ENCODE measurements around the gene OR10X1. TPM values are rescaled to one million over a fixed set of nuclear protein-coding genes. Genes with fewer than 3 reads are reported as not detected.

OR10X1 gene
- total RNA-seq, 4 donors from 2014 or later, result not detected

DNA sequence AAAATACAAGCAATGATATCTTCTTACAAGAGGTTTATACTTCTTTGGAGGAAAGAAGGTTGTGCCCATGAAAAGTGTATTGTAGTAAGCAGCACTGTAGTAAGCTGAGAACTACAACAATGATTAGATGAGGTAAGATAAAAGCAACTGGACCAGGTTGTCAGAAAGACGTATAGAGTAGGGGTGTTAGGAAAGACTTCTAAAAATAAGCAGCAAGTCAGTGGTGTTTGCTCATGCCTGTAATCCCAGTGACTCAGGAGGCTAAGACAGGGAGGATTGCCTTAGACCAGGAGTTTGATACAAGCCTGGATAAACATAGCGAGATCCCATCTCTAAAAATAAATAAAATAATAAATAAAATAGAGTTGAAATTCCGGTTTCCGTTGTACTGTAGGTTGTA lies 4.3 kb upstream of the OR10X1 start:
- TF ChIP-seq, protein P1, sequence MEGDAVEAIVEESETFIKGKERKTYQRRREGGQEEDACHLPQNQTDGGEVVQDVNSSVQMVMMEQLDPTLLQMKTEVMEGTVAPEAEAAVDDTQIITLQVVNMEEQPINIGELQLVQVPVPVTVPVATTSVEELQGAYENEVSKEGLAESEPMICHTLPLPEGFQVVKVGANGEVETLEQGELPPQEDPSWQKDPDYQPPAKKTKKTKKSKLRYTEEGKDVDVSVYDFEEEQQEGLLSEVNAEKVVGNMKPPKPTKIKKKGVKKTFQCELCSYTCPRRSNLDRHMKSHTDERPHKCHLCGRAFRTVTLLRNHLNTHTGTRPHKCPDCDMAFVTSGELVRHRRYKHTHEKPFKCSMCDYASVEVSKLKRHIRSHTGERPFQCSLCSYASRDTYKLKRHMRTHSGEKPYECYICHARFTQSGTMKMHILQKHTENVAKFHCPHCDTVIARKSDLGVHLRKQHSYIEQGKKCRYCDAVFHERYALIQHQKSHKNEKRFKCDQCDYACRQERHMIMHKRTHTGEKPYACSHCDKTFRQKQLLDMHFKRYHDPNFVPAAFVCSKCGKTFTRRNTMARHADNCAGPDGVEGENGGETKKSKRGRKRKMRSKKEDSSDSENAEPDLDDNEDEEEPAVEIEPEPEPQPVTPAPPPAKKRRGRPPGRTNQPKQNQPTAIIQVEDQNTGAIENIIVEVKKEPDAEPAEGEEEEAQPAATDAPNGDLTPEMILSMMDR (IDR thresholded peaks at IDR 0.05; ENCODE audit: low read depth), result no peak

DNA sequence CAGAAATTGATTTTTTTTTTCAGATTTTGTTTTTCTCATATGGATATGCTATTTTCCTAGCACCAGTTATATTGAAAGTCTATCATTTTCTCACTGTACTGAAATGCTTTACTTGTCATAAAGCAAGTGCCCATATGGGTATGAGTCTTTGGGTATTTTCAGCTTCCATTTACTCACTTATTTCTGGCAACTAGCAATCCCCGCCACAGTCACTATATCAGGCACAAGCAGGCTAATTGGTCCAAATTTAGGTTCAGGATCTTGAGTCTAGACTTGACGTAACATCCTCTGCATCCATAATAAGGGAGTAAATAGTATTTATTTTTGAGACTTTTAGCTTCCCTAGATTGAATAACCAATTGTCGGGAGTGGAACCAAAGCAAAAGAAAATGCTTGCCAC lies 2.1 kb downstream of the OR10X1 start:
- TF ChIP-seq, protein P1 (IDR thresholded peaks at IDR 0.05; ENCODE audit: low read depth), result no peak

DNA sequence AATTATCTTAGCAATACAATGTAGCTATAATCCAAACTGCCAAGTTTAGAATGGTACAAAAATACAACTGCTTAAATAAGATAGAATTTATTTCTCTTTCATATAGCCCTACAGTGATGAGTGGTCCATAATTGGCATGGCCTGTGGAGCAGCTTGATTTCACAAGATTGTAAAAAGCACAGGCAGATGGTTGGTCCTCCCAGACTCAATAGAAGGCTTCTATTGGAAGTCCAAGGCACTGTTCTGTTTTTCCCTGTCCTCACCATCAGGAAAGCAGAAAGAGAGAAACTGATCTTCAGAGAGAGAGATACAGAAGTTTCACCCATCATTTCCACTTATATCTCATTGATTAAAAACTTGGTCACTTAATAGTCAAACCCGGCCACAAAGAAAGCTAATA lies 7.5 kb downstream of the OR10X1 start:
- TF ChIP-seq, protein P1 (IDR thresholded peaks at IDR 0.05; ENCODE audit: low read depth), result no peak

DNA sequence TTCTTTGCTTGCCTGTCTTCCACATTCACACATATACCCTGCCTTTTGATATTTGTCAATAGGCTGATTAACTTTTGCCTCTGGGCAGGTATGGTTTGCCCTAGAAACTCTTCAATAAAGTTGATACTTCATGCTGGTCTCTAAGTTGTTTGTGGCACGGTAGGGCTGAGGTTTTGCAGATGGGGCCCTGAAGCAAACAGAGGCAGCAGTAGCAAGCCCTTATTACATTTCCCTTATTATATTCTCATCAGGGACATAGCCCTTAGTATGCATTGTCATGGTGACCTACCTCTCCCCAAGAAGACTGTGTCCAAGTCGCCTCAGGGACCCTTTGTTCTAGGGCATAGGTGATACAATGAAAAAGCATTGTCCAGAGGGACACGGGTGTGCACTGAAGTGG lies 9.2 kb downstream of the OR10X1 start, which contains the start of gene OR6P1:
Gene OR6P1, minus strand, starts transcription at position 101 of the 400 bp plus-strand sequence. CDS start 6,976 bp downstream, outside the sequence.
- TF ChIP-seq, protein P1 (IDR thresholded peaks at IDR 0.05; ENCODE audit: low read depth), result no peak

DNA sequence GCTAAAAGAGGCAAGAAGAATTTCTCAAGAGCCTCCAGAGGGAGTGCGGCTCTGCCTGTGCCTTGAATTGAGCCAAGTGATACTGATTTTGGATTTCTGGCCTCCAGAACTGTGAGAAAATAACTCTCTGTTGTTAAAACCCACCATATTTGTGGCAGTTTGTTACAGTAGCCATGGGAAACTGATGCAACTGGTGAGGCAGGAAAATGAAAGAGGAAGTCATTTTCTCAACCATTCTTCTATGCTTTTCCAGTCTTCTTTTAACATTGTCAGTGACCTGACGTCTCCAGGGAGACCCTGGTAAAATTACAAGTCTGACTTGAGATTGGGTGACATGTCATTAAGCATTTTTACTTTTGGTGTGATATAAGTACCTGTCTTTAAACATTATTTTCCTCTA lies 15.1 kb downstream of the OR10X1 start:
- TF ChIP-seq, protein P1 (IDR thresholded peaks at IDR 0.05; ENCODE audit: low read depth), result no peak

DNA sequence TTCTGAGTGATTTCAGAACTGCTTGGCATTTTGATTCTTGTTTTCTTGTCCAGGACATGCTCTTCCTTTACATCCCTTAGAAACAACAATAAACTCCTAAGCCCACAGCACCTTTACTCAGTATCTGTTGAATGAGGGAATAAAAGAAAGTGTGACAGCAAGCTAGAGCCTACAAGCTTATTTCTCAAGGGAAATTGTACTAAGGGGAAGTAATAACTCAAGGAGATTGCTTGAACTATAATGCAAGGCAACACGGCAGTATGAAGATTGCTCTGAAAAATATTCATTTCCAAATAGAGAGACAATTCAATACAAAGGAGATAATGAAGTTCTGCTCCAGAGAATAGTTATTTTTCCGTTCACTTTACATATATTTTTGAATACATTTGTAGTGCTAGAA lies 15.8 kb downstream of the OR10X1 start:
- TF ChIP-seq, protein P1 (IDR thresholded peaks at IDR 0.05; ENCODE audit: low read depth), result no peak

DNA sequence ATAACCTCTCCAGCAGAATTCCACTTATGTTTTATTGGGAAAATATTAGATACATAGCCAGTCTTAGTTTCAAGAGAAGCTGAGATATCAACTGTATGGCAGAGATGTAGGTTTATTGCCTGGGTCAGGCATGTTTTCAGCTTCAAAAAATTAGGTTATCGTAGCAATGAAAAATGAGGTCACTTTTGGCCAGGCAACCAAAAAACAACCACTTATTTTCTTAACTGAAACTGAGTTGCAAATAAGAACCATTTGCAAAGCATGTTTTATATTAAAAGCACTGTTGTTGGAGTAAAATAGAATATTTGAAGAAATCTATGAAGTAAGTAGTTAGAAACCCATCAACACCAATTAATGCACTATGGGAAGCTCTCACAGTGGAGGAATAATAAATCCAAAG lies 20.0 kb downstream of the OR10X1 start:
- TF ChIP-seq, protein P1 (IDR thresholded peaks at IDR 0.05; ENCODE audit: low read depth), result no peak

Data from subcutaneous adipose tissue (tissue), 4 donors.